Osteoblast (primary cell): ENCODE measurements around the gene ARHGAP9. TPM values are rescaled to one million over a fixed set of nuclear protein-coding genes. Genes with fewer than 3 reads are reported as not detected.
A peak's percentile ranks its signal among the peaks of the same experiment; 100 is the strongest.

Source experiments
- DNase-seq: peaks from one replicate; pipeline ENCODE4 v3.0.0; 2011; ENCODE audit warnings: low spot score, mixed read lengths; ENCODE audit not compliant: insufficient read length; ENCODE audit errors: missing footprints
- H2AFZ ChIP-seq: 2 replicates; pipeline ENCODE4 v1.6.0; 2011; ENCODE audit warnings: mild to moderate bottlenecking, low read length
- H3K27ac ChIP-seq: 2 replicates; pipeline ENCODE4 v1.5.1; 2011; ENCODE audit warnings: mild to moderate bottlenecking, low read depth, low read length, moderate library complexity
- H3K27me3 ChIP-seq: 2 replicates; pipeline ENCODE4 v1.6.0; 2012; ENCODE audit warnings: mild to moderate bottlenecking, control low read depth, inconsistent platforms, low read length, moderate library complexity; ENCODE audit not compliant: insufficient read depth
- H3K36me3 ChIP-seq: 2 replicates; pipeline ENCODE4 v1.5.1; 2011; ENCODE audit warnings: mild to moderate bottlenecking, low read length, control low read depth, moderate library complexity; ENCODE audit not compliant: insufficient read depth
- H3K4me1 ChIP-seq: 2 replicates; pipeline ENCODE4 v1.5.1; 2011; ENCODE audit warnings: mild to moderate bottlenecking, low read length, control low read depth, moderate library complexity; ENCODE audit not compliant: insufficient read depth
- H3K4me2 ChIP-seq: 2 replicates; pipeline ENCODE4 v1.6.0; 2011; ENCODE audit warnings: mild to moderate bottlenecking, low read length; ENCODE audit not compliant: insufficient read depth
- H3K4me3 ChIP-seq: fragments of 200-600 bp; sonication (generic); 3 replicates; pipeline ENCODE4 v1.5.1; 2012; ENCODE audit warnings: mild to moderate bottlenecking, low read length, inconsistent platforms; ENCODE audit not compliant: insufficient read depth
- H3K79me2 ChIP-seq: 2 replicates; pipeline ENCODE4 v1.6.0; 2012; ENCODE audit warnings: mild to moderate bottlenecking, low read length, control low read depth, inconsistent platforms; ENCODE audit not compliant: insufficient read depth
- H3K9me3 ChIP-seq: 2 replicates; pipeline ENCODE4 v1.5.1; 2011; ENCODE audit warnings: low read depth, low read length, control low read depth
- H4K20me1 ChIP-seq: 2 replicates; pipeline ENCODE4 v1.6.0; 2012; ENCODE audit warnings: mild to moderate bottlenecking, low read length, control low read depth; ENCODE audit not compliant: insufficient read depth
- CTCF ChIP-seq: IDR thresholded peaks from 2 replicates; pipeline ENCODE4 v1.5.1; 2011; ENCODE audit warnings: mild to moderate bottlenecking, low read depth, low read length, moderate library complexity; ENCODE audit errors: extremely low read depth
- total RNA-seq: library from RNA; depleted of rRNA; stranded (reverse); fragments of >200 nt; gene quantifications from 2 replicates; pipeline ENCODE4 v1.2.3, GENCODE V29; 2012

Gene ARHGAP9
- total RNA-seq, 1 donor = 0.36 TPM

- Histone ChIP-seq H2AFZ (no peak within 1 kb of the TSS), H3K27ac (no peak within 1 kb of the TSS), H3K36me3 (no peaks in the 10 kb centered on the region), H3K27me3 (no peaks in the 10 kb centered on the region), H3K79me2 (no peaks in the 10 kb centered on the region), H3K4me2 (peak within 1 kb of the TSS; percentile 34), H3K9me3 (no peaks in the 10 kb centered on the region), H3K4me1 (peaks cover 34% of the 10 kb centered on the region), H4K20me1 (no peaks in the 10 kb centered on the region), H3K4me3 (no peak within 1 kb of the TSS)
- no peak for TF ChIP-seq CTCF
- peak; percentile 76 for DNase-seq
These were observed 24.9 kb downstream of the ARHGAP9 start, which contains the start of gene INHBE for GRCh38 chr12:57454566-57455373. TSS of gene INHBE (plus strand) at chr12:57455307. CDS start at chr12:57455537, 230 bp downstream.

GRCh38 chr12:57454213-57454565 is 25.5 kb downstream of the ARHGAP9 start:
- no peaks in the 10 kb centered on the region for H4K20me1 ChIP-seq
- H3K27ac ChIP-seq = no peak overlapping the region
- no peaks in the 10 kb centered on the region for H3K27me3 ChIP-seq
- H3K4me2 ChIP-seq = no peak overlapping the region
- no peak overlapping the region for H2AFZ ChIP-seq
- no peaks in the 10 kb centered on the region for H3K36me3 ChIP-seq
- DNase-seq = no peak
- TF ChIP-seq CTCF = no peak
- H3K4me3 ChIP-seq = no peak overlapping the region
- H3K4me1 ChIP-seq = peaks cover 31% of the 10 kb centered on the region
- H3K79me2 ChIP-seq = no peaks in the 10 kb centered on the region
- H3K9me3 ChIP-seq = no peaks in the 10 kb centered on the region

- peak overlapping the region; percentile 45 for H3K4me3 ChIP-seq
- peak overlapping the region; percentile 83 for H2AFZ ChIP-seq
- H3K4me1 ChIP-seq = peaks cover 25% of the 10 kb centered on the region
- TF ChIP-seq CTCF = peak; percentile 98
- peak overlapping the region; percentile 95 for H3K27ac ChIP-seq
- peak; percentile 86 for DNase-seq
- H3K36me3 ChIP-seq = no peaks in the 10 kb centered on the region
- peak overlapping the region; percentile 79 for H3K4me2 ChIP-seq
- H3K79me2 ChIP-seq = no peaks in the 10 kb centered on the region
- no peaks in the 10 kb centered on the region for H3K27me3 ChIP-seq
- no peaks in the 10 kb centered on the region for H4K20me1 ChIP-seq
- no peaks in the 10 kb centered on the region for H3K9me3 ChIP-seq
These were observed 26.6 kb downstream of the ARHGAP9 start for GRCh38 chr12:57452937-57453509.
